ENCODE data around the gene WEE1.
"Not testable (repeated sequence)": the region's sequence is repeated elsewhere in the genome, so short reads cannot be mapped to it uniquely, and the experiment has no call there.

Gene WEE1

GRCh38 chr11:9538548-9538947 lies 34.9 kb upstream of the WEE1 start:
- no peak for TF ChIP-seq CTCF (IDR thresholded peaks at IDR 0.05; ENCODE audit: low read depth, low read length)
- no peak overlapping the region for H3K4me3 ChIP-seq (ENCODE audit: low read depth, low read length)
- in situ Hi-C loops (cut with HindIII; ENCODE audit: low sequenced_read_pairs): no loop called here
- no peak for DNase-seq (ENCODE audit: low read depth, low spot score)

GRCh38 chr11:9549216-9549615 lies 24.3 kb upstream of the WEE1 start:
- H3K4me3 ChIP-seq (ENCODE audit: low read depth, low read length); in situ Hi-C loops (cut with HindIII; ENCODE audit: low sequenced_read_pairs); DNase-seq (ENCODE audit: low read depth, low spot score): not testable (repeated sequence)

GRCh38 chr11:9550191-9550628 lies 23.3 kb upstream of the WEE1 start:
- in situ Hi-C loops (cut with HindIII; ENCODE audit: low sequenced_read_pairs): no loop called here
- no peak overlapping the region for H3K4me3 ChIP-seq (ENCODE audit: low read depth, low read length)
- TF ChIP-seq CTCF (IDR thresholded peaks at IDR 0.05; ENCODE audit: low read depth, low read length): no peak
- no peak for DNase-seq (ENCODE audit: low read depth, low spot score)

- TF ChIP-seq CTCF (IDR thresholded peaks at IDR 0.05; ENCODE audit: low read depth, low read length): no peak
- in situ Hi-C loops (cut with HindIII; ENCODE audit: low sequenced_read_pairs): no loop called here
These were observed 12.0 kb upstream of the WEE1 start for GRCh38 chr11:9561279-9561982.

GRCh38 chr11:9562716-9563115 lies 10.8 kb upstream of the WEE1 start:
- in situ Hi-C loops (cut with HindIII; ENCODE audit: low sequenced_read_pairs): no loop called here
- no peak for DNase-seq (ENCODE audit: low read depth, low spot score)
- TF ChIP-seq CTCF (IDR thresholded peaks at IDR 0.05; ENCODE audit: low read depth, low read length): no peak
- no peak overlapping the region for H3K4me3 ChIP-seq (ENCODE audit: low read depth, low read length)

More at GRCh38 chr11:9561279-9561982, 12.0 kb upstream of the WEE1 start:
- no peak overlapping the region for H3K4me3 ChIP-seq (ENCODE audit: low read depth, low read length)
- no peak for DNase-seq (ENCODE audit: low read depth, low spot score)

- TF ChIP-seq CTCF (IDR thresholded peaks at IDR 0.05; ENCODE audit: low read depth, low read length): no peak
- H3K4me3 ChIP-seq (ENCODE audit: low read depth, low read length): no peak overlapping the region
- no peak for DNase-seq (ENCODE audit: low read depth, low spot score)
- in situ Hi-C loops (cut with HindIII; ENCODE audit: low sequenced_read_pairs): no loop called here
These were observed 10.2 kb upstream of the WEE1 start for GRCh38 chr11:9563196-9563730.

GRCh38 chr11:9565822-9566560 lies 7.5 kb upstream of the WEE1 start:
- H3K4me3 ChIP-seq (ENCODE audit: low read depth, low read length): no peak overlapping the region
- peak; percentile 100 for DNase-seq (ENCODE audit: low read depth, low spot score)
- in situ Hi-C loops (cut with HindIII; ENCODE audit: low sequenced_read_pairs): no loop called here
- TF ChIP-seq CTCF (IDR thresholded peaks at IDR 0.05; ENCODE audit: low read depth, low read length): no peak

All from astrocyte of the spinal cord (primary cell).